SK-N-SH (cell line): Measurements from ENCODE around the gene LYZL6. TPM values are rescaled to one million over a fixed set of nuclear protein-coding genes. Genes with fewer than 3 reads are reported as not detected.

Experiments used
- CTCF ChIA-PET: fragments of 300-600, 350-600 bp; formaldehyde crosslinking; extraction: SDS; loops from one replicate; lab custom pipeline; 2021; lab: Yijun Ruan, JAX
- POLR2A ChIA-PET: fragments of 350-600 bp; sonication (Branson Sonifier 250); formaldehyde crosslinking; extraction: SDS; loops from one replicate; lab custom pipeline; 2020; ENCODE audit warnings: antibody characterized with exemption, inconsistent platforms; lab: Yijun Ruan, JAX
- DNase-seq: peaks from one replicate; pipeline ENCODE4 v3.0.0; 2012
- H2AFZ ChIP-seq: fragments of 200-600 bp; sonication (generic); 2 replicates; pipeline ENCODE4 v1.8.1; 2016; ENCODE audit warnings: antibody characterized with exemption, mild to moderate bottlenecking, low read depth
- H3F3A ChIP-seq: fragments of 200-600 bp; sonication (generic); replicated peaks from 2 replicates; pipeline ENCODE3; 2016; ENCODE audit warnings: antibody characterized with exemption, mild to moderate bottlenecking; ENCODE audit not compliant: insufficient read depth
- H3K27ac ChIP-seq, 2 experiments: fragments of 200-500 bp in 1 of 2; fragments of 200-600 bp in 1 of 2; sonication (Bioruptor generic) in 1 of 2; sonication (generic), shearing (Covaris generic) in 1 of 2; 2 replicates each; pipeline versions ENCODE4 v1.5.1 to v1.6.1; 2014 to 2016; ENCODE audit warnings: low read depth in 2 of 2, inconsistent platforms in 1 of 2, low read length in 1 of 2, mild to moderate bottlenecking in 1 of 2, mixed read lengths in 1 of 2
- H3K27me3 ChIP-seq: fragments of 200-600 bp; sonication (generic), shearing (Covaris generic); 2 replicates; pipeline ENCODE4 v1.6.1; 2016; ENCODE audit warnings: mixed run types; ENCODE audit not compliant: insufficient read depth
- H3K36me3 ChIP-seq, 2 experiments: fragments of 200-500 bp in 1 of 2; fragments of 200-600 bp in 1 of 2; sonication (Bioruptor generic) in 1 of 2; sonication (generic) in 1 of 2; replicated peaks in 1 of 2; 2 replicates each; pipeline versions ENCODE3 to v1.5.1; 2014 to 2016; ENCODE audit warnings: low read length in 1 of 2, mild to moderate bottlenecking in 1 of 2; ENCODE audit not compliant: insufficient read depth in 2 of 2, control insufficient read depth in 1 of 2
- H3K4me1 ChIP-seq, 2 experiments: fragments of 200-500 bp in 1 of 2; fragments of 200-600 bp in 1 of 2; sonication (Bioruptor generic) in 1 of 2; sonication (generic), shearing (Covaris generic) in 1 of 2; 2 replicates each; pipeline versions ENCODE4 v1.5.1 to v1.6.1; 2014 to 2016; ENCODE audit warnings: low read depth in 1 of 2, low read length in 1 of 2, mixed run types in 1 of 2; ENCODE audit not compliant: insufficient read depth in 2 of 2, control insufficient read depth in 1 of 2
- H3K4me2 ChIP-seq: fragments of 200-600 bp; sonication (generic), shearing (Covaris generic); 2 replicates; pipeline ENCODE4 v1.6.1; 2017; ENCODE audit warnings: mixed run types
- H3K4me3 ChIP-seq, 2 experiments: fragments of 200-500 bp in 1 of 2; fragments of 200-600 bp in 1 of 2; sonication (Bioruptor generic) in 1 of 2; sonication (generic), shearing (Covaris generic) in 1 of 2; 2 replicates each; pipeline versions ENCODE4 v1.5.1 to v1.8.1; 2014 to 2016; ENCODE audit warnings: low read depth in 2 of 2, inconsistent platforms in 1 of 2, low read length in 1 of 2, mild to moderate bottlenecking in 1 of 2, mixed read lengths in 1 of 2, moderate library complexity in 1 of 2
- H3K79me2 ChIP-seq: fragments of 200-600 bp; sonication (generic); 2 replicates; pipeline ENCODE4 v1.8.1; 2017; ENCODE audit warnings: mild to moderate bottlenecking; ENCODE audit not compliant: insufficient read depth
- H3K9ac ChIP-seq: fragments of 200-600 bp; sonication (generic); 2 replicates; pipeline ENCODE4 v1.6.1; 2017; ENCODE audit warnings: mixed run types
- H3K9me2 ChIP-seq: fragments of 200-600 bp; sonication (generic); 2 replicates; pipeline ENCODE4 v1.6.1; 2017; ENCODE audit warnings: mixed run types
- H3K9me3 ChIP-seq: fragments of 200-600 bp; sonication (generic); 2 replicates; pipeline ENCODE4 v1.6.1; 2017; ENCODE audit warnings: mixed run types, mild to moderate bottlenecking, moderate library complexity
- H4K20me1 ChIP-seq: fragments of 200-600 bp; sonication (generic); 2 replicates; pipeline ENCODE4 v1.6.1; 2017; ENCODE audit warnings: mild to moderate bottlenecking, mixed run types; ENCODE audit not compliant: insufficient read depth
- MAX ChIP-seq: IDR thresholded peaks from 2 replicates; pipeline ENCODE4 v1.4.0; 2012; ENCODE audit warnings: low read depth
- NFIC ChIP-seq: IDR thresholded peaks from 2 replicates; pipeline ENCODE4 v1.4.0; 2012; ENCODE audit warnings: borderline replicate concordance
- PBX3 ChIP-seq: IDR thresholded peaks from 2 replicates; pipeline ENCODE4; 2012
- POLR2AphosphoS5 ChIP-seq: IDR thresholded peaks from 2 replicates; pipeline ENCODE4 v1.6.1; 2012; ENCODE audit warnings: low read depth, low read length
- RAD21 ChIP-seq: IDR thresholded peaks from 2 replicates; pipeline ENCODE4 v1.6.1; 2012; ENCODE audit warnings: mild to moderate bottlenecking, low read length
- REST ChIP-seq: IDR thresholded peaks from 2 replicates; pipeline ENCODE4 v1.6.1; 2012; ENCODE audit warnings: mild to moderate bottlenecking, low read depth, low read length, moderate library complexity
- RXRA ChIP-seq: IDR thresholded peaks from 2 replicates; pipeline ENCODE4 v1.4.0; 2012; ENCODE audit warnings: low read depth, mild to moderate bottlenecking, borderline replicate concordance
- SIN3A ChIP-seq: IDR thresholded peaks from 2 replicates; pipeline ENCODE4 v1.6.1; 2012; ENCODE audit warnings: low read depth, mild to moderate bottlenecking, low read length, moderate library complexity, borderline replicate concordance
- ZBTB33 ChIP-seq: IDR thresholded peaks from 2 replicates; pipeline ENCODE4 v1.4.0; 2012; ENCODE audit warnings: low read depth, borderline replicate concordance
- WGBS: methylation state at CpG from one replicate; pipeline ENCODE4 v1.1.6; 2017; ENCODE audit warnings: low lambda C conversion rate; 5-methylcytosine and 5-hydroxymethylcytosine counted together
- polyA plus RNA-seq, 3 experiments: library from polyadenylated mRNA; depleted of rRNA; stranded (reverse); fragments of >200 nt; gene quantifications; 2 replicates each; pipeline ENCODE4 v1.2.3, GENCODE V29; 2012

LYZL6 gene
- polyA plus RNA-seq, 1 of the 3 experiments (the other 2 are of a cell fraction), result not detected

GRCh38 chr17:35965272-35965671, 21.8 kb upstream of the LYZL6 start (continued):
- no peak for TF ChIP-seq ZBTB33
- no peak for TF ChIP-seq SIN3A
- no peak for TF ChIP-seq POLR2AphosphoS5
- TF ChIP-seq, all 33 proteins: peak for 0

- no peak overlapping the region for H3K4me2 ChIP-seq
- H3K79me2 ChIP-seq, result no peaks in the 10 kb centered on the region
- no peak overlapping the region for H3K27ac ChIP-seq
- no peaks in the 10 kb centered on the region for H3K36me3 ChIP-seq
- no peak overlapping the region for H2AFZ ChIP-seq
- 16% methylated on average over 6 of the region's 6 CpGs for WGBS
- peaks cover 31% of the 10 kb centered on the region for H3K27me3 ChIP-seq
- ChIA-PET CTCF (interaction anchor here (1.1 to 1.2 kb wide), 2 partner anchors 16 to 520 kb away, joined by 3 read pairs; no protein-coding TSS in a partner anchor), POLR2A (no interaction called here)
- no peak overlapping the region for H3K9ac ChIP-seq
- H3K9me2 ChIP-seq, result no peaks in the 10 kb centered on the region
- H4K20me1 ChIP-seq, result no peaks in the 10 kb centered on the region
- H3K4me1 ChIP-seq, result no peaks in the 10 kb centered on the region
- no peak overlapping the region for H3K4me3 ChIP-seq
- TF ChIP-seq REST, result no peak
- no peak for TF ChIP-seq ZBTB33
- no peaks in the 10 kb centered on the region for H3F3A ChIP-seq
- H3K9me3 ChIP-seq, result no peaks in the 10 kb centered on the region
- no peak for DNase-seq
Measured at GRCh38 chr17:35963663-35964062, 20.1 kb upstream of the LYZL6 start.

GRCh38 chr17:35953720-35954119, 10.2 kb upstream of the LYZL6 start:
- Histone ChIP-seq H3K9me3 (no peaks in the 10 kb centered on the region), H3K9ac (no peak overlapping the region), H3K27ac (no peak overlapping the region), H3K79me2 (no peaks in the 10 kb centered on the region), H3K9me2 (no peaks in the 10 kb centered on the region), H3K4me3 (no peak overlapping the region), H3F3A (no peaks in the 10 kb centered on the region), H3K36me3 (no peaks in the 10 kb centered on the region), H4K20me1 (no peaks in the 10 kb centered on the region), H2AFZ (no peak overlapping the region), H3K4me1 (no peaks in the 10 kb centered on the region), H3K27me3 (peaks cover 43% of the 10 kb centered on the region; the same call in 1 of the 2 replicates), H3K4me2 (no peak overlapping the region)
- ChIA-PET CTCF (no interaction called here), POLR2A (no interaction called here)
- 47% methylated on average over 4 of the region's 7 CpGs for WGBS
- no peak for DNase-seq
- TF ChIP-seq RXRA, result no peak
- no peak for TF ChIP-seq NFIC
- TF ChIP-seq ZBTB33, result no peak
- no peak for TF ChIP-seq PBX3
- TF ChIP-seq MAX, result no peak
- no peak for TF ChIP-seq POLR2AphosphoS5
- TF ChIP-seq RAD21, result no peak
